Mammary epithelial cell (primary cell): ENCODE results near the gene COL4A4.

Experiments
- EZH2 ChIP-seq: IDR thresholded peaks from 2 replicates; pipeline ENCODE4 v1.6.1; 2012; ENCODE audit warnings: low read length, inconsistent platforms, borderline replicate concordance
- TF ChIP-seq, protein P1 (sequence below), 2 donors: IDR thresholded peaks in 1 of 2; conservative IDR thresholded peaks in 1 of 2; 2 replicates each; pipeline ENCODE4 v1.5.1; 2011 to 2012; ENCODE audit warnings: inconsistent platforms in 2 of 2, low read length in 2 of 2, mild to moderate bottlenecking in 2 of 2, control low read depth in 1 of 2, low read depth in 1 of 2; ENCODE audit not compliant: insufficient read depth in 1 of 2; ENCODE audit errors: extremely low read depth in 1 of 2

DNA sequence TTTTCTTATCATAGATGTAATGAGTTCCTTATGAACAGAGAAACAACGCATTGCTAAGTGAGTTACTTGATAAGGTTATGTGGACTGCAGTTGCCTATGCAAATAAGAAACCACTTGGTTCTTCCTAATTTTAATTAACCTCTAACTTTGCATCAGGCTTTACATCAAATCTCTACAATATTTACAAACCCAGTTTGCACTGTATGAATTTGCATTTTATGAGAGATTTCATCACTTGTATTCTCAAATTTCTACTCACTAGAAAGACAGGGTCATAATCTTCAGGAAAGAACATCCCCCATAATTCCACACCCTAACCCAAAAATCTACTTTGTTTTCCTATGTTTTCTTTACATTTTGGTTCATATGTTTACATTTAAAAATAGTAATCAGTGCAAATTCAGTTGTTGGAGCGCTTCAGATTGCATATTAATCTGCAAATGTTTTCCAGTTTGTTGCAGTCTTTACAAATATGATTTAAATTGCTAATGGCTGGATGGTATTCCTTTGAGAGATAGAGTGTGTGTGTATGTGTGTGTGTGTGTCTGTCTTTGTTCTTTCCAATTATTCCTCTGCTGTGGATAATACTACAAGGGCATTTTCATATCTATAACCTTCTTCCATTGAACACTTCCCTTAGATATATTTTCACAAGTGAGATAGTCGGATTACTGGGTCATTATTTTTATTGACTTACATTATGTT lies 106.1 kb downstream of the COL4A4 start:
- TF ChIP-seq, protein P1, sequence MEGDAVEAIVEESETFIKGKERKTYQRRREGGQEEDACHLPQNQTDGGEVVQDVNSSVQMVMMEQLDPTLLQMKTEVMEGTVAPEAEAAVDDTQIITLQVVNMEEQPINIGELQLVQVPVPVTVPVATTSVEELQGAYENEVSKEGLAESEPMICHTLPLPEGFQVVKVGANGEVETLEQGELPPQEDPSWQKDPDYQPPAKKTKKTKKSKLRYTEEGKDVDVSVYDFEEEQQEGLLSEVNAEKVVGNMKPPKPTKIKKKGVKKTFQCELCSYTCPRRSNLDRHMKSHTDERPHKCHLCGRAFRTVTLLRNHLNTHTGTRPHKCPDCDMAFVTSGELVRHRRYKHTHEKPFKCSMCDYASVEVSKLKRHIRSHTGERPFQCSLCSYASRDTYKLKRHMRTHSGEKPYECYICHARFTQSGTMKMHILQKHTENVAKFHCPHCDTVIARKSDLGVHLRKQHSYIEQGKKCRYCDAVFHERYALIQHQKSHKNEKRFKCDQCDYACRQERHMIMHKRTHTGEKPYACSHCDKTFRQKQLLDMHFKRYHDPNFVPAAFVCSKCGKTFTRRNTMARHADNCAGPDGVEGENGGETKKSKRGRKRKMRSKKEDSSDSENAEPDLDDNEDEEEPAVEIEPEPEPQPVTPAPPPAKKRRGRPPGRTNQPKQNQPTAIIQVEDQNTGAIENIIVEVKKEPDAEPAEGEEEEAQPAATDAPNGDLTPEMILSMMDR (conservative IDR thresholded peaks at IDR 0.05 in 1 of 2, IDR thresholded peaks at IDR 0.05 in 1 of 2; ENCODE audit: extremely low read depth in 1 of 2, insufficient read depth in 1 of 2, low read depth in 1 of 2, low read length in 2 of 2), result no peak
- no peak for TF ChIP-seq EZH2
